ENCODE data around the gene SLC9B2.

Gene SLC9B2

GRCh38 chr4:103076747-103077347, at the start of gene SLC9B2:
Gene SLC9B2 (minus strand): TSS chr4:103076761. CDS start chr4:103067550, 9,211 bp downstream.
- DNase-seq: no peak

GRCh38 chr4:103126126-103126525, 49.6 kb upstream of the SLC9B2 start:
- no peak for DNase-seq

- no peak for DNase-seq
Observed at GRCh38 chr4:103123114-103123513, 46.6 kb upstream of the SLC9B2 start.

- DNase-seq: no peak
Observed at GRCh38 chr4:103118166-103118565, 41.6 kb upstream of the SLC9B2 start.

- no peak for DNase-seq
Observed at GRCh38 chr4:103111598-103111997, 35.0 kb upstream of the SLC9B2 start.

DNA sequence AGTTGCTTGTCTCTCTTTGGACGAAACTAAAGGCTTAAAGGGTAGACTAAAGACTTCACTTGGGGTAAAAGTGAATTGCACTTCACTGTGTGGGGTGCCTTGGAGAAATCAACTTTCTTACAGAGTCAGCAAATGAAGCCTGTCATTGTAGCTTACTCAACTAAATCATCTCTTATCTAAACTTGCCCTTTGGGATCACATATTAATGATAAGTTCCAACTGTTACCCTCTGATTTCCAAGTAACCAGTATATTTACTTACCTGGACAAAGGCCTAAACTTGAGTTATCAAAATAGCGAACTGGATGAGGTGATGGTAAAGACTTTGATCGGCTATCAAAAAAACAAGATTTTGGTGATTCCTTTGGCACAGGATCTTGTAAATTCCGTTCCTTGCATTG, 32.0 kb upstream of the SLC9B2 start:
- DNase-seq: no peak

DNA sequence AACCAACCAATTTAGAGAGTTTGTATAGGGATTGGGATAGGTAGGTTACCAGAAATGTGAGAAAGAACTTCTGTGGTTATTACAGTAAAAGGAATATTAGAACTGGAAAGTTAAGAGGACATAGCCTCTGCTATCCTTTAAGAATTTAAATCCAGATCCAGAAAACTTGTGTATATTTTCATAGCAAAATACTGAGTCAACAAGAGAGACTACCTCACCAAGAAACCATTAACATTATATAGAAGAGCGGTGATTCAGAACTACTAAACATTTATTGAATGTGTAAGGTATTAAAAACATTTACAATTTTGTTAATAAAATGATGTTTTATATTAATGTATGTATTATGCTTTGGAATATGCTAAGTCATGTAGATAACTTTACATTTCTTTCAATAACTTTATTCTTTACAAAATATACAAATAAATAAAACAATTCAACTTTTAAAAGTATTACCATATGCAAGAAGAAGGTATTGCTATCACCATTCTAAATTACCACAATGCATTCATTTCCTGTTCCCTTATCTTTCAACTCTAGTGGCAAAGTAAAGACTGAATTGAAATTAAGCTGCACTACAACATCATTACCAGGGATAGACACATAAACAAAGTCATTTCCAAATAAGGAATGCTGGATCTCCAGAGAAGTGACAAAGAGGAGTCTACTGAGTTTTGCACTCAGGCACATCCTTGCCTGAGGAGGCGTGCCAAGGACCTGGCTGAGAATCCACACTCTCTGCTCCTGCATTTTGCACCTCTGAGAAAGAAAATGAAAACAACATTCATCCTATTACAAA, 29.2 kb upstream of the SLC9B2 start:
- no peak for DNase-seq

- DNase-seq: no peak
Observed at GRCh38 chr4:103104886-103105285, 28.3 kb upstream of the SLC9B2 start.

- no peak for DNase-seq
Observed at GRCh38 chr4:103100691-103101090, 24.1 kb upstream of the SLC9B2 start.

- DNase-seq: peak; percentile 82
Observed at GRCh38 chr4:103099691-103100392, 23.3 kb upstream of the SLC9B2 start, which contains the start of gene BDH2. Gene BDH2 (minus strand): TSS chr4:103099834. CDS start chr4:103096254, 3,580 bp downstream.

DNA sequence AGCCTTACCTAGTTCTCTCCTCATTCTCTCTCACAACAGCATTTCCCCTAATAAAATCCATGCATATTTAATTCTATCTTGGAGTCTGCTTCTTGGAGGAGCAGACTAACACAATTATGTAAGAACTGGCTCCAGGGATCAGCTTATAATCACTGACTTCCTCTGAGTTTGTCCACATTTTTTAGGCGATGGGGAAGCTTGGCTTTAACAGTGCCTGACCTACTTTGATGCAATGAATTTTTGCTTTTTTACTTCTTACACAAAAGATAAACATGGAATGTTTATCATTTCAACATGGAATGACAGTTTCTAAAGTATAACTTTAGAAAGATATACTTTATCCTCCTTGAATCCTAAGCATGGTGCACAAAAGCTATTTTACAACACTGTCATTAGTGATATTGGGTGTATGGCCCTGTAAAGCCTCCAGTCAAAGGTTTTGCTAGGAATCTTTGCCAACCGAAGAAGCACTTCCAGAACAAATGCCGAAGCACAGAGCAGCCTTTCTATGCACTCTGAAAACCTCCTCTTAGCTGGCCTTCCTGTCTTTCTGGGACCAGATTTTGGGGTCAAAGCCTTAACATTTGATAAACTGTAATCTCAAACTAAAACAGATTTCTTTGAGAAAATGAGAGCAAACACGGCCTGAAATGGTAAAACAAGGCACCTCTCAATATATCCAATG, 22.3 kb upstream of the SLC9B2 start:
- DNase-seq: no peak

- no peak for DNase-seq
Observed at GRCh38 chr4:103098341-103098740, 21.8 kb upstream of the SLC9B2 start.

DNA sequence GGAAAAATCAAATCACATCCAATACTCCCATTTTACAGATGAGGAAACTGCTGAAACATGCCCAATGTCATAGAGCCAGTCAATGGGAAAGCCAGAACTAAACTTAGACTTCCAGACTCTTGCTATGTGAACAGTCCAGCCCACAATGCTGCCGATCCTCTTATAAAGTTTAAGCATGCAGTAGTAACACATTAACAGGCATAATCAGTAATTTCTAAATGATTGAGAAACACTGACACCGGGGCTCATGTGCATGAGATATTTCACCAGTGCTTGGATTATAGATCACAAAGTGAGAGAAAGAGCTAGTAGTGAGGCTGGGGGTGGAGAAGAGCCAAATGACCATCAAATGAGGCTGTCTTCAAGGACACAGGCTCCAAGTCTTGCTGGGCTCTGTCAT, 20.6 kb upstream of the SLC9B2 start:
- DNase-seq: no peak

DNA sequence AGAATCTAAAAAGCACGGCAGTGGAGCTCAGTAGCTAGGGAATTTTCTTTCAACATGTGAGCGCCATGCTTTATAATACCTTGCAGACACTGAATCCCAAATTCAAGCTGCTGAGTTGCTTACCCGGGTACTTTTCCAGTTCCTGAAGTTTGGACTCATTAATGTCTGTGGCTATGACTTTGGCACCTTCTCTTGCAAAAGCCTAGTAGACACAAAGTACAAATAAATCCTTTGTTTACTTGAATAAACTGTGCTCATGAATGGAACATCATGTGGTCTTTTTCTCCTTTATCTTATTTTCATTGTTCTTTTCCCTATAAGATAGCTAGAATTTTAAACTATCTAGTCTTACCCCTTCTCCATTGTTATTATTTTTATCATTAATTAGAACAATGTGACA, 18.5 kb upstream of the SLC9B2 start:
- no peak for DNase-seq

GRCh38 chr4:103092245-103092644, 15.7 kb upstream of the SLC9B2 start:
- DNase-seq: no peak

DNA sequence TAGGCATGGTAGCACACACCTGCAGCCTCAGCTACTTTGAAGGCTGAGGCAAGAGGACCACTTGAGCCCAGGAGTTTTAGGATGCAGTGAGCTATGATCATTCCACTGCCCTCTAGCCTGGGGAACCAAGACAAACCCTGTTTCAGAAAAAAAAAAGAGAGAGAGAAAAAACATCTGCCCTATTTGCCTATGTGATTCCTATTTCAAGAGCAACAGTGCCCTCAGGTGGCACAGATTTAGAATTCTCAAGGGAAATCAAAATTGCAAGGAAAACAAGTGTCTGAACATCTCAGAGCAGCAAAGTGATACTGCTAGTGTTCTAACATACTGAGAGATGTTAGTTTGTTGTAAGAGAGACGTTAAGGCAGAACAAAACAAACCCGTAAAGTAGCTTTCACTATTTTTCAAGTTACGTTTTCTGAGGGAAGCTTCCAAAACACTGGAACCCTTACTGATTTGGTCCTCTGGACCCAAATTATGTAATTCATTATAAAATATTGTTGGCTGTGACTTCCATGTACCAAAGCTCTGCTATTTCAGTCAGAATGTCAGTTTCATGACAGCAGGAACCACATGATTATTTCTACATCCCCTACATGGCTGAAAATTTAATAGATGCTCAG, 15.2 kb upstream of the SLC9B2 start:
- peak; percentile 42 for DNase-seq

- DNase-seq: no peak
Observed at GRCh38 chr4:103089481-103089880, 12.9 kb upstream of the SLC9B2 start.

GRCh38 chr4:103086551-103086950, 10.0 kb upstream of the SLC9B2 start:
- DNase-seq: no peak

GRCh38 chr4:103085555-103086196, 9.1 kb upstream of the SLC9B2 start:
- no peak for DNase-seq

GRCh38 chr4:103079621-103080020, 3.1 kb upstream of the SLC9B2 start:
- no peak for DNase-seq

DNA sequence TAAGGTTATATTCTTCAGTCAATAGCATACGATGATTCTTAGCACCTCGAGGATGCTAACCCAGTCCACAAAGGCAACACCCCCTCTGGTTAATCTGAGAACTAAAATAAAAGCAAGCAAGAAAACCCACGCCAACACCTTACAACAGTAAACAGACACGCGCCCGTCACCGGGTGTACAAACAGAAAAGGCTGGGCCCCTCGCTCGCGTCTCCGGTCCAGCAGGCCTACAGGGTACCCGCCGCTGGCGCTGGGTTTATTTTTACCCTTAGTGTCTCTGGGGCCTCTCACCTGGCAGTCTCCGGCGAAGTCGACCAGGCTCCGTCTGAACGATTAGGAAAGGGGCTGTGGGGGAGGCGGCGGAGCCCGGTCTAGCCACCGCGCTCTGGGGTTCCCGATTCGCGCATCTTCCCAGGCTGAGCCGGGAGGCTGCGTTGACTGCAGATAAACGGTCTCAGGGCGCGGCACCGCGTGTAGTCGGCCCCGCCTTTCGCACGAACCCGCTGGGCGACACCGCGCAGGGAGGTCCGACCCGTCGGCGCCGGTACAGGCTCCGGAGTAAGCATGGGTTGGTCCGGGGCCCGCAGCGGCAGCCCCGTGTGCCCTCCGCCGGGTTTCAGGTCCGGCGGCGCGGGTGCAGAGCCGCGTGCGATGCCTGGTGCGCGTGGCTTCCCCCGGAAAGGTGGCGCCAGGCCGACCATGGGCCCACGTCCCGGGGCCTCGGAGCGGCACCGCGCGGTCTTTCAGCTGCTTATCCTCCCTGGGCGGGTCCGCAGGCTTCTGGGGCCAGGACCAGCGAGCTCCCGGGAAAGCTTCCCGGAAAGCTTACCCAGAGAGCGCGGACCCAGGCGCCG, 441 bp downstream of the SLC9B2 start:
- peak; percentile 53 for DNase-seq

All from NCI-H2029 (cell line).